ENCODE measurements around the gene MYO6.
"Not testable (repeated sequence)": the region's sequence is repeated elsewhere in the genome, so short reads cannot be mapped to it uniquely, and the experiment has no call there.

MYO6 gene
- 7.8 to 35.5 (median 13.8) reads per million in 18 experiments for total RNA-seq

GRCh38 chr6:75748743-75749538, at the start of gene MYO6:
MYO6 (plus strand) TSS chr6:75749239; CDS start chr6:75817548, 68,309 bp downstream.
- peak; percentile 44 to 76 for DNase-seq

DNA sequence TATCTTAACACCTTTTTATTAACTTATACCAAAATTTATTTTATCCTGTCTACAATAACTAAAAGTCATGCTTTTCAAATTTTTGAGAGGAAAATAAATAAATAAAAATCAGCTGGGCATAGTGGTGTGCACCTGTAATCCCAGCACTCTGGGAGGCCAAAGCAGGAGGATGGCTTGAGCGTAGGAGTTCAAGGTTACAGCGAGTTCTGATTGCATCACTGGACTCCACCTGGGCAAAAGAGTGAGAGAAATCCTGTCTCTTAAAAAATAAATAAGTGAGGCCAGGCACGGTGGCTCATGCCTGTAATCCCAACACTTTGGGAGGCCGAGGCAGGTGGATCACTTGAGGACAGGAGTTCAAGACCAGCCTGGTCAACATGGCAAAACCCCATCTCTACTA, 40.7 kb upstream of the MYO6 start:
- not testable (repeated sequence) for DNase-seq

GRCh38 chr6:75711173-75711572, 37.9 kb upstream of the MYO6 start:
- no peak for DNase-seq

DNA sequence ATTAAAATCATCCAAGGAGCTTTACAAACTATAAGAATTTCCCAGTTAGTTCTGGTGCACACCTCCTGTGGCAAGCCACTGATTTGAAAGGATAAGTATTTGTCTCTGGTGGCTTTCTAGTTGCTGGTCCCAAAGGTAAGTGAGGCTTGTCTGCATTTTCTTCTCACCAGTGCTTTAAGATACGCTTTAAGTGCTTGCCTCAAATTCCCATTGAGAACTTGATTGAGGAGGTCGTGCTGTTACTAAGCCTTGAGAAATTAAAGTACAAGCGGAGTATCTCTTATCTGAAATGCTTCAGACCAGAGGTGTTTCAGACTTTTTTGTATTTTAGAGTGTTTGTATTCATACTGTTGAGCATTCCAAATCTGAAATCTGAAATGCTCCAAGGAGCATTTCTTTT, 29.9 kb upstream of the MYO6 start:
- DNase-seq: no peak

- no peak for DNase-seq
Observed at GRCh38 chr6:75723382-75723781, 25.7 kb upstream of the MYO6 start.

DNA sequence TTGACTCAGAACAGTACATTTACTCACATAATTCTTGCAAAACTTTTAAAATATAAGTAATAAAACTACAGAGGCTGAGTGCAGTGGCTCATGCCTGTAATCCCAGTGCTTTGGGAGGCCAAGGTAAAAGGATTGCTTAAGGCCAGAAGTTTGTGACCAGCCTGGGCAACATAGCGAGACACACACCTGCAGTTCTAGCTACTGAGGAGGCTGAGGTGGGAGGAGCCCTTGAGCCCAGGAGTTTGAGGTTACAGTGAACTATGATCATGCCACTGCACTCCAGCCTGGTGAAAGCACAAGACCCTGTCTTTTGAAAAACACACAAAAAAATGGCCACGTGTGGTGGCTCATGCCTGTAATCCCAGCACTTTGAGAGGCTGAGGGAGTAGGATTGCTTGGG, 21.8 kb upstream of the MYO6 start:
- no peak for DNase-seq

- DNase-seq: not testable (repeated sequence)
Observed at GRCh38 chr6:75731029-75731428, 18.0 kb upstream of the MYO6 start.

DNA sequence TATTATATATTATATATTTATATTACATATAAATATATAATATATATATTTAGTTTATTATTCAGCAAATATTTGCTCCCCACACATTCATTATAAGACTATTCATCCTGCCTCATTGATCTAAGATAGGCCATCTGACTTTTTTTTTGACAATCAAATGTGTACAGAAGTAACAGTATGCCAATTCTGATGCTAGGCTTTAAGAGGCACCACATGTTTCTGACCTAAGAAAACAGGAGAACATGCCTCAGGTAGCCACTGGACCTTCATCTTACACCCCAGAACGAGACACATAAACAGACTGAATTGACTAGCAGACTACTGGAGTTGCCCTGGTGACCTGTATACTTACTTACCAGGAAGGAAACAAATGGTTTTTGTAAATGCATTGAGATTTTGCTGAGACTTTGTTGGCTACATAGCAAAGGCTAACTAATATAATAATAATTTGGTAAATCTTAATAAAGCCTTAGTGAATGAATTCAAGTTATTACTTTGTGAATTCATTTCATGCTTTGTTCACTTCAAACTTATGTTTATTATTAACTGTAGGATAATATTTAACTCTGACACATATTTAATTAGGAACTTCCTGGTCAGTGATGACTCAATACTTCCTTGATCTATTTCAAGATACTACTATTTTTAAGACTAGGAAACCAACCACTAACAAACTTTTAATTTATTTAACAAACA, 13.4 kb upstream of the MYO6 start:
- peak in 1 of 2 donors; percentile 22 for DNase-seq

GRCh38 chr6:75743971-75744370, 5.1 kb upstream of the MYO6 start:
- DNase-seq: no peak

DNA sequence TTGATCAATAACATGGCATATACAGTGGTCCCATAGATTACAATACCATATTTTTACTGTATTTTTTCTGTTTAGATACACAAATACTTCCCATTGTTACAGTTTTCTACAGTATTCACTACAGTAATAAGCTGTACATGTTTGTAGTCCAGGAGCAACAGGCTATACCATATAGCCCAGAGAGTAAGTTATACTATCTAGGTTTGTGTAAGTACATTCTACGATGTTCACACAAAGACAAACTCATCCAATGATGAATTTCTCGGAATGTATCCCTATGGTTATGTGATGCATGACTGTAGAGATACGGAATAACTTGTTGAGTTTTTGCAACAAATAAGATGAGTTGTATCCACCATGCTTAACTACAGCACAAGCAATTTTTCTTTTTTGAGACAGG, 3.6 kb upstream of the MYO6 start:
- DNase-seq: no peak

GRCh38 chr6:75746221-75746620, 2.8 kb upstream of the MYO6 start:
- DNase-seq: no peak

DNA sequence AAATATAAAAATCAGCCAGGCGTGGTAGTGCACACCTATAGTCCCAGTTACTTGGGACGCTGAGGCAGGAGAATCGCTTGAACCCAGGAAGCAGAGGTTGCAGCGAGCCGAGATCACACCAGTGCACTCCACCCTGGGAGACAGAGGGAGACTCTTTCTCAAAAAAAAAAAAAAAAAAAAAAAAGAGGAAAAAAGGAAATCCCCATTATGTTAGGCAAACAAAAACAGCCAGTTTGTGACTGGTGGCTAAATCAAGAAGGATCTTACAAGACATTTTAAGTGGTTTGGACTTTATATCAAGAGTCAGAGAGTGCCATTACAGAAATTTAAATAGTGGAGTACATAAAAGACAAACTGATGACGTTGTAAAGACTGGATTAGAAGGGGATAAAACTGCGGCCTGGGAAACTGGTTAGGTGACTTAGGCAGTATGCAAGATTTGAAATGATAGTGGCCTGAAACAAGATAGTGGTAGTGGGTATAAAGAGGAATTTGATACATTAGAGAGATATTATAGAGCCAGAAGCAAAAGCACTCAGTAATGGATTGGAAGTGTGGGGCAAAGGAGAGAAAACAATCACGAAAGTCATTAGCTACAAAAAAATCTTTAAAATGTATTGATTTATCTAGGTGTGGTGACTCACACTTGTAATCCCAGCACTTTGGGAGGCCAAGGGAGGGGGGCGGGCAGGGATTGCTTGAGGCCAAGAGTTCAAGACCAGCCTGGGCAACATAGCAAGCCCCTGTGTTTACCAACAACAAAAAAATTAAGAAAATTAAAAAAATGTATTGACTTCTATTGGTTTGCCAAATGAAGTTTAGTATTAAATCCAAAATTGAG, 1.7 kb upstream of the MYO6 start:
- peak; percentile 24 to 50 for DNase-seq

DNA sequence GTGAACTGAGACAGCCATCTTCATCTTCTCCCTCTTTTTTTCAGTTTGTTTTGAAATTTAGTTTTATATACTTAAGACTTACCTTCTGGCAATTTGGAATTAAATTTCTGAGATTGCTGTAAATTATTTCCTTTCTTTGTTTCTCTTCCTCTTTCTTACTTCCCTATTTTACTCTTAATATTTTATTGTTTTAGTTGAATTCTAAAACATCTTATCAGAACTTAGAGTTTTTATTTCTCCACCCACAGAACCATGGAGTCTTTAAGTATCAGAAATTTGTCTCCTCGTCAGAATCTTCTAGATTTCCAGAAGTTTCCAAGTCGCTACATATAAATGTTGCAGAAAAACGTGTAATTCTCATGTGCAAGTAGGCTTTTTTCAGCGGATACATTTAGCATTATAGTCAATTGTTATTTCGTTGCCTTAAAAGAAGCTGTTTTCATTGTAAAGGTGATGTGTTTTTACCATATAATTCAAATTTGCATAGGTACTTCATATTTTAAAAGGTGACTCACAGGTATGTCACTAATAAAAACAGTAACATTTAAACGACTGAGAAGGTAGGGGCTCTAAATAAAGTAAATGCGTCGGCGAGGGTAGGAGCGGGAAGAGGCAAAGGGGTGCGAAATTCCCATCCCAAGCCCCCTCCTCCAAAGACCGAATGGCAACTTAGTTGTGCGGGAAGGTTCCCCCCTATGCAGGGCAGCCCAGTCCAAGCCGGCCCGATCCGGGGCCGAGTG, 866 bp upstream of the MYO6 start:
- DNase-seq: peak in 1 of 2 donors; percentile 38

DNA sequence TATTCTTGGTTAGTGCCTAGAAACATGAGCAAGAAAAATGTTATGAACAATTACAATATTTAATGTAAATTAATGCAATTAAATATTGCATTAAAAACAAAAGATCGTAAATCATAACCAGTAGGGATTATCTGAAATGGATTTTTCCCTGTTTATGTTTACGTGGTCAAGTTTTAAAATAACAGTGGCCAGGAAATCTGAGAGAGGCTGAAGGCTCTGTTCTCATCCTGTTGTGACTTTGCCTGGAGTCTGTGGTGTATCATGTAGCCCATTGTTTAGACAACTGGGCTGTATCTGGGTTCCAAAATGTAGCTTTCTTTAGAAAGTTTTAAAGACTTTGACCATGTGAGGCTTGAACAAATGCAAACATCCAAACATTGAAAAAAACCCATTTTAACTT, 2.4 kb downstream of the MYO6 start:
- no peak for DNase-seq

DNA sequence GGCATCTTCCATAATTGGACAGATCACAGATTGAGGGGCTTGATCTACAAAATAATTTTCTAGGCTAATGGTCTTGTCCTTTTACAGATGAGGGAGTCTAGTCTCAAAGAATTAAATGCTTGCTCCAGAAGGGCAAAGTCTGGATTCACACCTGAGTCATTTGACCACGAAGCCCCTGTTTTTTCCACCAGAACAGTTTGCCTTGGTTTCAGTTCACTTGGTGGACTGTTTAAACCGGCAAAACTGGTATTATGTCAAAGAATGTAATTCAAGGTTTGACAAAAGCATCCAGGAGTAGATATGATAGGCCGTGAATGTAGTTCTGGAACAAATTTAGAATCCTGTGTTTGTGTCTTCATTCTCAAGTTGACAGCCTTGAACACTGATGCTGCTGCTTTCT, 3.3 kb downstream of the MYO6 start:
- DNase-seq: no peak

DNA sequence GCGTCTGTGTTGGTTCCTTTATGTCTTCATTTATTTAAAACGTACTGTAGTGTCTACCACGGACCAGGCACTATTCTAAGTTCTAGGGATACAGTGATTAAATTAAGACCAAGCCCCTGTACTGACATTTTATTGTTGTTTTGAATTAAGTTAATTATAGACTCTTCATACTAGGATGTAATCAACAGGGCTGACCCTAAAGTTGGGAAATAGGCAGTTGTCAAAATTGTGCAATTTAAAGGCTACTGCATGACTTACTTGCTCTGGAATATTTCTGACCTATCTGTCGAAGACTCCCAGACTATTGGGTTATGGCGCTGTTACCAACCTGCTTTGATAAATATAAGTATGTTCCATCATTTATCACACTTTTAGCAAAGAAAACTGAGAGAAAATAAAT, 6.7 kb downstream of the MYO6 start:
- peak in 1 of 2 donors; percentile 4 for DNase-seq

GRCh38 chr6:75757295-75757694, 8.3 kb downstream of the MYO6 start:
- DNase-seq: no peak

GRCh38 chr6:75758061-75758460, 9.0 kb downstream of the MYO6 start:
- no peak for DNase-seq

DNA sequence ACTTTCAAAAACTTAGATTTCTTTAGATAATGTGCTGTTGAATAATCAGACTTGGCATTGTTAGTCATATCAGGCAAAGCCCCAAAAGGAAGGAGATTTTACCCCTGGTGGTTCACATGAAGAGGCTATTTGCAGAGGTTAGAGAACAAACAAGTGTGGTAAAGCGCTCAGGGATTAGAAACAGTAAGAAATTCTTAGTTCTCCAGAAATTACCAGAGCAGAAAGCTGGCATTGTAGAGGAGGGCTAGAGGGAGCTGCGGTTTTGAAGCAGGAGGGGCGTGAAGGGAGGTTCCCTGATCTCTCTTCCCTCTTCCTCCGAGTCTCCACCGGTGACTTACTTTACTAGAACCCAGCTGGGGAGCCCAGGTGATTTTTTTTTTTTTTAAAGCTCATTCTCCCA, 10.2 kb downstream of the MYO6 start:
- no peak for DNase-seq

GRCh38 chr6:75760320-75760719, 11.3 kb downstream of the MYO6 start:
- DNase-seq: no peak

- DNase-seq: no peak
Observed at GRCh38 chr6:75761489-75761888, 12.4 kb downstream of the MYO6 start.

DNA sequence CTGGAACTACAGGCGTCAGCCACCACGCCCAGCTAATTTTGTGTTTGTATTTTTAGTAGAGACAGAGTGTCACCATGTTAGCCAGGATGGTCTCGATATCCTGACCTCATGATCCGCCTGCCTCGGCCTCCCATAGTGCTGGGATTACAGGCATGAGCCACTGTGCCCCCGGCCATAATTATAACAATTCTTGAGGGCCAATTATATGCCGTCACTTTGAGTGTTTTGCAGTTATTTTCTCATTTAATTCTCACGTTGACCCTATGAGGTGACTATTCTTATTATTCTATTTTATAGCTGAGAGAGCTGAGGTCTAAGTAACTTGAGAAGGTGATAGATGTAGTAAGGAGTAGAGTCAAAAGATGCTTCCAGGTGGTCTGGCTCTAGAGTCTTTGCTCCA, 13.0 kb downstream of the MYO6 start:
- no peak for DNase-seq

DNA sequence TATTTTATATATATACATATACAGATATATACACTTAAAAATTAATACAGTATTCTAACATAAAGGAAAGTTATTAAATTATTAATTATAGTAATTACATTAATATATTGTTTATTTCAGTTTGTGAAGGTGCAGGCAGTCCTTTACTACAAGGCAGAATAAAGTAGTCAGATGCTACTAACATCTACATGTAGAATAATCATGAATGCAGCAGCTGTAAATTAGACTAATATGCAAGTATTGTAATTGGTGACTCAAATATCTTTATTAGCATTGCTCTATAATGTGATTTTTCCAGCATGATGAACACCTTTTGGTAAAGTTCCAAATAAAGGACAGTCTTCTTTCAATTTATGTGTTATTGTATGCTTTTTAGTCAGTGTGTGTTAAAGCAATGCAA, 17.3 kb downstream of the MYO6 start:
- DNase-seq: no peak
